Endodermal cell (in vitro differentiated cells): ENCODE measurements around the gene PDE5A. TPM values are rescaled to one million over a fixed set of nuclear protein-coding genes. Genes with fewer than 3 reads are reported as not detected.

Experiments used
- DNase-seq: peaks from one replicate; pipeline ENCODE4 v3.0.0-alpha.2; 2017
- H3K27ac ChIP-seq: 2 replicates; pipeline ENCODE4 v1.5.1; 2013; ENCODE audit warnings: mild to moderate bottlenecking, low read depth, low read length, moderate library complexity
- H3K27me3 ChIP-seq: 2 replicates; pipeline ENCODE4 v1.6.1; 2013; ENCODE audit warnings: mild to moderate bottlenecking, low read length, moderate library complexity; ENCODE audit not compliant: insufficient read depth, control insufficient read depth, poor library complexity, severe bottlenecking
- H3K36me3 ChIP-seq: 2 replicates; pipeline ENCODE4 v1.7.0; 2013; ENCODE audit warnings: mild to moderate bottlenecking, low read length, moderate library complexity; ENCODE audit not compliant: control insufficient read depth, insufficient read depth
- H3K4me1 ChIP-seq: one replicate; pipeline ENCODE4 v1.7.0; 2013; ENCODE audit warnings: low read length; ENCODE audit not compliant: control insufficient read depth, insufficient read depth
- H3K4me3 ChIP-seq: 2 replicates; pipeline ENCODE4 v1.5.1; 2013; ENCODE audit warnings: mild to moderate bottlenecking, low read length, moderate library complexity
- H3K9ac ChIP-seq: 2 replicates; pipeline ENCODE4 v1.6.1; 2013; ENCODE audit warnings: mild to moderate bottlenecking, low read length, moderate library complexity; ENCODE audit not compliant: poor library complexity, severe bottlenecking; ENCODE audit errors: extremely low read depth
- H3K9me3 ChIP-seq: 2 replicates; pipeline ENCODE4 v1.6.1; 2013; ENCODE audit warnings: mild to moderate bottlenecking, low read length, moderate library complexity; ENCODE audit not compliant: control insufficient read depth
- H3K27ac Mint-ChIP-seq: 2 replicates; pipeline ENCODE4 v1.8.0; 2020; ENCODE audit warnings: mixed read lengths
- H3K27me3 Mint-ChIP-seq: 2 replicates; pipeline ENCODE4 v1.8.0; 2021; ENCODE audit warnings: mild to moderate bottlenecking, mixed read lengths; ENCODE audit not compliant: insufficient read depth
- H3K36me3 Mint-ChIP-seq: 2 replicates; pipeline ENCODE4 v1.8.0; 2020; ENCODE audit warnings: low read depth, mixed read lengths
- H3K4me1 Mint-ChIP-seq: 2 replicates; pipeline ENCODE4 v1.8.0; 2020; ENCODE audit warnings: mixed read lengths
- H3K4me3 Mint-ChIP-seq: 2 replicates; pipeline ENCODE4 v1.8.0; 2020; ENCODE audit warnings: mild to moderate bottlenecking, moderate library complexity, mixed read lengths
- H3K9me3 Mint-ChIP-seq: 2 replicates; pipeline ENCODE4 v1.8.0; 2020; ENCODE audit warnings: mild to moderate bottlenecking, mixed read lengths
- WGBS, 2 experiments: methylation state at CpG; one replicate each; pipeline versions ENCODE4 v1.1.5 to v1.1.7; 2013; ENCODE audit warnings: missing lambda C conversion rate in 2 of 2, mixed read lengths in 1 of 2; ENCODE audit not compliant: insufficient coverage in 1 of 2, insufficient read length in 1 of 2; 5-methylcytosine and 5-hydroxymethylcytosine counted together
- total RNA-seq, 2 donors: library from RNA; stranded (reverse); fragmentation: NEBNext Ultra II Directional in 1 of 2; extraction: Animal tissue kit (Norgen Biotek cat#: 25700) in 1 of 2; gene quantifications; 2 replicates in 1 of 2; 3 replicates in 1 of 2; pipeline ENCODE4 v1.2.1, GENCODE V29; 2021
- TF ChIP-seq, protein P1 (sequence below): fragments of 200-600 bp; sonication (generic); conservative IDR thresholded peaks from 2 replicates; pipeline ENCODE4 v1.5.0; 2021; ENCODE audit warnings: antibody characterized with exemption, mild to moderate bottlenecking

The PDE5A gene
- total RNA-seq, 2 donors from 2014 or later, result 36.3 to 37.8 TPM

DNA sequence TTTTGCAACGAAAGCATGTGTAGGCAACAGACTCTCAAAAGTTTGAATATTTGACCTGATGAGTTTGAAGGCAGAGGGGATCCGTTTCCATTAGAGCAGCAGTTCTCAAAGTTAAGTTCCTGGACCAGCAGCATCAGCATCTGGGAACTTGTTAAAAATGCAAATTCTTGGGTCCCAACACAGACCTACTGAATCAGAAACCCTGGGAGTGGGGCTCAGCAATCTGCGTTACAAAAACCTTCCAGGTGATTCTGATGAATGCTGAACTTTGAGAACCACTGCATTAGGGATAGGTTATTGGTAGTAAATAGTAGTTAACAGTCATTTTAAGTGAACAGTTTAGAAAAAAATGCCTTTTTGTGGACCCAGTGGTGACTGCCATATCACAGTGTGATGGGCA lies 98.8 kb downstream of the PDE5A start:
- TF ChIP-seq, protein P1, sequence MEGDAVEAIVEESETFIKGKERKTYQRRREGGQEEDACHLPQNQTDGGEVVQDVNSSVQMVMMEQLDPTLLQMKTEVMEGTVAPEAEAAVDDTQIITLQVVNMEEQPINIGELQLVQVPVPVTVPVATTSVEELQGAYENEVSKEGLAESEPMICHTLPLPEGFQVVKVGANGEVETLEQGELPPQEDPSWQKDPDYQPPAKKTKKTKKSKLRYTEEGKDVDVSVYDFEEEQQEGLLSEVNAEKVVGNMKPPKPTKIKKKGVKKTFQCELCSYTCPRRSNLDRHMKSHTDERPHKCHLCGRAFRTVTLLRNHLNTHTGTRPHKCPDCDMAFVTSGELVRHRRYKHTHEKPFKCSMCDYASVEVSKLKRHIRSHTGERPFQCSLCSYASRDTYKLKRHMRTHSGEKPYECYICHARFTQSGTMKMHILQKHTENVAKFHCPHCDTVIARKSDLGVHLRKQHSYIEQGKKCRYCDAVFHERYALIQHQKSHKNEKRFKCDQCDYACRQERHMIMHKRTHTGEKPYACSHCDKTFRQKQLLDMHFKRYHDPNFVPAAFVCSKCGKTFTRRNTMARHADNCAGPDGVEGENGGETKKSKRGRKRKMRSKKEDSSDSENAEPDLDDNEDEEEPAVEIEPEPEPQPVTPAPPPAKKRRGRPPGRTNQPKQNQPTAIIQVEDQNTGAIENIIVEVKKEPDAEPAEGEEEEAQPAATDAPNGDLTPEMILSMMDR, result no peak
- H3K36me3 ChIP-seq, result peaks cover 21% of the 10 kb centered on the region
- peaks cover 12% of the 10 kb centered on the region for H3K9me3 Mint-ChIP-seq
- peaks cover 3% of the 10 kb centered on the region for H3K4me1 ChIP-seq
- H3K27ac ChIP-seq, result no peak overlapping the region
- H3K27me3 Mint-ChIP-seq, result no peaks in the 10 kb centered on the region
- H3K4me3 ChIP-seq, result no peak overlapping the region
- no peak overlapping the region for H3K4me3 Mint-ChIP-seq
- 86 to 96% methylated on average over 3 of the region's 3 CpGs for WGBS, 2 experiments
- no peak overlapping the region for H3K27ac Mint-ChIP-seq
- H3K36me3 Mint-ChIP-seq, result peaks cover 38% of the 10 kb centered on the region
- H3K27me3 ChIP-seq, result no peaks in the 10 kb centered on the region
- no peak overlapping the region for H3K9ac ChIP-seq
- no peak for DNase-seq
- peaks cover 11% of the 10 kb centered on the region for H3K4me1 Mint-ChIP-seq
- H3K9me3 ChIP-seq, result peaks cover 11% of the 10 kb centered on the region

- H3K4me1 ChIP-seq, result peaks cover 3% of the 10 kb centered on the region
- H3K9me3 ChIP-seq, result no peaks in the 10 kb centered on the region
- no peak for DNase-seq
- Mint-ChIP-seq H3K4me1 (peaks cover 11% of the 10 kb centered on the region), H3K4me3 (no peak overlapping the region), H3K9me3 (no peaks in the 10 kb centered on the region), H3K27me3 (no peaks in the 10 kb centered on the region), H3K36me3 (peaks cover 18% of the 10 kb centered on the region), H3K27ac (no peak overlapping the region)
- TF ChIP-seq, protein P1, result no peak
- 95 to 100% methylated on average over 2 of the region's 2 CpGs for WGBS, 2 experiments
- H3K27me3 ChIP-seq, result no peaks in the 10 kb centered on the region
- H3K27ac ChIP-seq, result no peak overlapping the region
- H3K9ac ChIP-seq, result no peak overlapping the region
- H3K4me3 ChIP-seq, result peak overlapping the region; percentile 10
- peaks cover 13% of the 10 kb centered on the region for H3K36me3 ChIP-seq
These were observed 101.6 kb downstream of the PDE5A start for GRCh38 chr4:119526786-119527550.

GRCh38 chr4:119525771-119526712 lies 102.6 kb downstream of the PDE5A start:
- TF ChIP-seq, protein P1, result no peak
- Histone ChIP-seq H3K4me1 (peaks cover 3% of the 10 kb centered on the region), H3K36me3 (peaks cover 9% of the 10 kb centered on the region), H3K9me3 (no peaks in the 10 kb centered on the region), H3K27ac (no peak overlapping the region), H3K27me3 (no peaks in the 10 kb centered on the region), H3K4me3 (no peak overlapping the region), H3K9ac (no peak overlapping the region)
- WGBS, 2 experiments, result 88 to 95% methylated on average over 1 to 3 of the region's 3 CpGs
- H3K27me3 Mint-ChIP-seq, result no peaks in the 10 kb centered on the region
- peak overlapping the region; percentile 60 for H3K27ac Mint-ChIP-seq
- H3K4me1 Mint-ChIP-seq, result peaks cover 11% of the 10 kb centered on the region
- DNase-seq, result no peak
- peaks cover 14% of the 10 kb centered on the region for H3K36me3 Mint-ChIP-seq
- H3K4me3 Mint-ChIP-seq, result no peak overlapping the region
- H3K9me3 Mint-ChIP-seq, result no peaks in the 10 kb centered on the region
